Measurements from ENCODE around the gene EBPL.

The EBPL gene

DNA sequence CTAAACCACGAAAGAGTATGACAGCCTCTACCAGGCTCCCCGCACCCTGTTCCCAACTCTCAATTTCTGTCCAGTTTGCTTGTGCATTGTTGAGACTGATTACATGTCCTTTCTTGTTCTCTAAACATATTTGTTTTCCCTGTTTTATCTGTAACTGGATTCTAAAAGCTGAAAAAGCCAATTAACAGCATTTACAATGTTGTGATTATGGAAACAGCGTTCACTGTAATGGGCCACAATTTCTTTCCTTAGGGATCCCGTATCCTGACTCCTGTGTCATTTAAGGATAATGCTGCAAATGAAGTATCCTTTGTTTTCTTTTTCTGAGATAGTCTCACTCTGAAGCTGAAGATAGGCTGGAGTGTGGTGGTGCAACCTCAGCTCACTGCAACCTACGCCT, 20.5 kb downstream of the EBPL start:
- no peak for DNase-seq

DNA sequence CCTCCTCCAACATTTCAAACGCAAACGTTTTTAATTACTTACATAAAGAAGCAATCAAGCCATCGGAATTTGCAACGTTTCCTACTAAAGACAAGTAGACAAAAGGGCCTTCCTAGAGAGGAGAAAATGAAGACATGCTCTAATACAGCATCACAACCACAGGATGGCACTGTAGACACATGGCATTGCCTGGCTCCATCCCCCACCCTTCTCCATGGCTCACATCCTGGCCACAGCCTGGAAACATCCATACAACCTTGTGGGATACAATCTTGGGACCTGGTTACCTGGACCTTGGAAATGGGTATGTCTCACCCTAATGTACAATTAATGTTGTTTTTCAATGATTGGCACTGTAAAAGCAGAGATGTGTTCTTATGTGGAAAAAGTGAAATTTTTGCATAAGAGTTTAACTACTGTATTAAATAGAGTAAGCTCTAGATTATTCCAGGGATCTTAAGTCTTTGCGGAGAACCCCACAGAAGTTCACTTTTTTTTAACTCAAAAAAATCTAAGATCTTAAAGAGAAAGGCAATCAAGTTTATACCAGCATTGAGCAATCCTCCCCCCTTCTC, 21.5 kb downstream of the EBPL start:
- no peak for DNase-seq

DNA sequence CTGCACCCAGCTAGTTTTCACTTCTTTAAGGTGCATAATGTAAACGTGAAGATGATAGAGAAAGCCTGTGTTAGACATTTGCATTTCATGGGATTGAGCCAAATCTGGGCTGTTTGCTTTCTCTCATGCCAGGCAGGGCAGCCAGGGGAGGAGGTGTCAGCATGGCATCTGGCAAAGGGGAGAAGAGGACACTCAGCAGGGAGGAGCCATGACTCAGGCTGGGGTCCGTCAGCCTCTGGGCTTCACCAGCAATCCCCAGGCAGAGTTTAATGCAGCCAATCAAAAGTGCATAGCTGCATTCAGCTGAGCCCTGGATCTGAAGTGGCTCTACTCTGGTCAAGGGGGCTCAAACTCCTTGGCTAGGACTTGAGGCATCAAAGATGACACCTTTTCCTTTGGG, 23.5 kb downstream of the EBPL start:
- DNase-seq: no peak

DNA sequence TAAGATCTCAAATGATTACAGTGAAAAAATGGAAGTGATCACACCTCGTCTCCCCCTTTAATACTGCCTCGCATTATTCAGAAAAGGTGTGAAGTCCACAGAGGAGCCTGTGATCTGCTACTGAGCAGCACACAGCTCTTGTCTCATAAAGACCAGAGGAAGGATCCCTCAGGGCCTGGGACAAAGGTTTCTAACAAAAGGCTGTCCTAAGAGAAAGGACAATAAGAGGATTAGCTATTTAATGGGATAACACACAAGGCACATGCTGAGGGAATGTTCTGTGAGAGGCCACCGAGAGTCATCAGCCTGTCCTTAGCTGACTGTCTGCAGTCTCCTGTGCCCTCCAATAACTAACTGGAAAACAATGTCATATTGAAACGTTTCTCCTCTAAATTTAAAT, 26.7 kb downstream of the EBPL start:
- DNase-seq: no peak

DNA sequence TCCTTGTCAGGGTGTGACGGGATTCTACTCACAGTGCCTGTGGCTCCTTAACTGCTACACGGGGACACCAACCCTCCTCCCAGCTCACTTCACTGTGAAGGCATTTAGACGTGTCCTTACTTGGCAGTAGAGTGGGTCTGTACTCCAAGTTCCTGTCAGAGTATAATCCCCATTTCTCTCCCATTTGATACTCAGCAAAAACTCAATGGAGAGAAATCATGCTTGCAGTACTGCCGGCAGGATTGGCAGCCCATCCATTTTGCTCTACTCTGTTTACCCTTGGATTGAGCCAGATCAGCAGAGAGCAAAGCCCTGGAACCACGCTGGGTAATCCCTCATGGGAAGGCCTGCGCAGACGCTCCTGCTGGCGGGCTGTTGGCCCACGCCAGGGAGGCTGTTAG, 34.0 kb downstream of the EBPL start:
- DNase-seq: no peak

DNA sequence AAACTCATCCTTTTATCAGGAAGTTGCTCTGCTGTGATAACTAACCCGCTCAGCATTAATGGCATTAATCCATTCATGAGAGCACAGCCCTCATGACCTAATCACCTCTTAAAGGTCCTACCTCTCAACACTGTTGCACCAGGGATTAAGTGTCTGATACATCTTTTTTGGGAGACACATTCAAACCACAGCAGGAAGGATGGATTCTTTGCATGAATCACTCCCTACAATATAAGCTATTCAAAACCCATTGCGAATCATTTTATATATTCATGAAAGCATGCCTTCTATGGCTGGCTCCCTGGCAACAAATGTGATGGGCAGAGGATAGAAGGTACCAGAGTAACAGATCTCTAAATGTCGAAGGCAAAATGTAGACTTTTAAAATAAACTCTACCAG, 35.4 kb downstream of the EBPL start:
- DNase-seq: no peak

DNA sequence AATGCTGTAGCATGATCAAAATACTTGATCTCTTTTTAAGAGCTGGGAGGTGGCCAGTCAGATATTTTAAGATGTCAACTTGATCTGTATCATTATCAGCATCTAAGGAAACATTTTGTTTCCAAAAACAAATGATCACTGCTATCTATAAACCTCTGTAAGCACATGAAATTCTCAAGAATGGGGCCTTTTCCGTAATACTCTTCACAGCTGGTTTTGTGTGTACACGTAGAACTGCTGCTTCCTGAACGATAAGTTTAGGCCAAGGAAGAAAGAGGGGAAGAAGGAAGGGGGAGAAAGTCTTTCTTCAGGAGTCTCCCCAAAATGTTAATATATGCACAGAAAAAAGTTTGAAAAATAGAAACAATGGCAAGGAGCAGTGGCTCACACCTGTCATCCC, 37.3 kb downstream of the EBPL start:
- DNase-seq: no peak

DNA sequence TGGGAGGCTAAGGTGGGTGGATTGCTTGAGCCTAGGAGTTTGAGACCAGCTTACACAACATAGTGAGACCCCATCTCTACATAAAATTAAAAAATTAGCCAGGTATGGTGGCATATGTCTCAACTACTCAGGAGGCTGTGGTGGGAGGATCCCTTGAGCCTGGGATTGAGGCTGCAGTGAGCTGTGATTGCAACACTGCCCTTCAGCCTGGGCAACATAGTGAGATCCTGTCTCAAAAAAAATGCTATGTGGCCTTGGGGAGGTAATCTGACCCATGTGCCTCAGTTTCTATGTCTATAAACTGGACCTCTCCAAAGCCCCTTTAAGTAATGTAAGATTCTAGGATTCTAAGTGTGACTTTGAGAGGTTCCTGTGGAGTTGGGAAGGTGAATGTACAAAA, 37.8 kb downstream of the EBPL start:
- no peak for DNase-seq

DNA sequence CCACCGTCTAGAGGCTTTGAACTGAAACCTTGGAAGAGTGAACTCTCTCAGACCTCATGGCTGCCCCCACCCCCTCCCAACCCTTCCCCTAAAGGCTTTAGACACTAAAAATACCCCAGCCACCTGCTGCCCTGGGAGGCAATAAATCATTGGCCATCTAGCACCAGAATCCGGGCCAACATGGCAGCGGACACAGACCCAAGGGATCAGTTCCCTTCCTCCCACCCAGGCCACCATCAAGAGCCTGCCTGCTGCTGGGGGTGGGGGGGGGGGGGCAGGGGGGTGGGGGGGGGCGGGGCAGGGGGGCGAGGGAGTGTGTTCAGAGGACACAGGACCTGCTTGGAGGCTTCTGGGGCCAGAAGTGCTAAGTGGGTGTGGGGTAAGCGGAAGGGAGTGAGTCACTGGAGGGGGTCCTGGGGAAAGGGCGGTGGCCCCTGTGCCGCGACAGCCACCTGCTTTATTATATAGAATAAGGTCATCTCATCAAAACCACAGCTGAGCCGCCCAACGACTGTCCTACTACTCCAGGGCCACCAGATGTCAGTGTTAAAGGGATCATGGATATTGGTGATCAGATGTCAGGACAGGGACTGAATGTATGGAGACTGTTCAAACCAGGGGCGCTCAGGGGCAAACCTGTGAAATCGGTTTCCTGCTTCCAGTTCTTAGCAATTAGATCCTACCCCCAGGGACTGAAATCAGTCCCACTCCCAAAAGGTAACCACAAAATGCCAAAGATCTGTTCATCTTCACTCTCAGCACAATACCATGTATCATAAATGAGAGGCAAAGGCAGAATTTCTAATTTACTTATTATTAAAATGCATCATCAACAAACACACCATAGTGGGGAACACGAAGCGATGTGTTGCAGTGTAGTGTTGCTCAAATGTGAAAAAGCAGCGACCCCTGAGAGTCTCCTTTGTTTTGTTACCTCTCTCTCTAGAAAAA, 38.7 kb downstream of the EBPL start:
- DNase-seq: no peak

DNA sequence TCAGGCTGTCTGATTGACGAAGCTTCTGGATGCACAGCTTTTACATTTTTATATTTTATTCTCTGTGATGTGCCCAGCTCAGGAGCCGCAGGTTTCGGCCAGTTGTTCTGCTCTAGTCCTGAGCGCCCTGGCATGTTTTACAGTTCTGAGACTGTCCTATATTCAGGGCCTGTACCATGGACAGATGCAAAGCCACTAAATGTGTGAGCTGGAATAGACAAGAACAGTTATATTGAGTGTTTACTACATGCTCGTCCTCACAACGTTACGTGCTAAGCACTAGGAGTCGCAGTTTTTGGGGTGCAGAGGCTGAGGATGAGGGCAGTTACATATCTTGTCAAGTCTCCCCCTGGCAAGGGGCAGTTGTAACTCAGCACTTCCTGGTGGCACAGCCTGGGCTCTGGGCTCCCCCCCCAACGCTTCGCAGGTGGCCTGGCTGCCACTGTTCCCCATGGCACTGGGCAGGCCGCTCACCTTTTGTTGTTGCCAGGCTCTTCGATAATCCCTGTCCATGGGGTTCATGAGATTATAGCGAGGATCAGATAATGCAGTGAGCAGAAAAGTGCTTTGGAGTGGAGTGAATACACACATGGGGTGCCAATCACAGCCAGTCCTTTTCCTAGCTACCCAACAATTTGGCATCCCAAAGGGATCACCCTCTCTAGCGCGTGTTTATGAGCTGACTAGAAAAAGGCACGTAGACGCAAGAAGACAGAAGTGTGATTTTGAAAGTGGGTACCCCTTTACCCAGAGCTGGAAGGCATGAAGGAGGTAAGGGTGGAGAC, 39.5 kb downstream of the EBPL start:
- no peak for DNase-seq

DNA sequence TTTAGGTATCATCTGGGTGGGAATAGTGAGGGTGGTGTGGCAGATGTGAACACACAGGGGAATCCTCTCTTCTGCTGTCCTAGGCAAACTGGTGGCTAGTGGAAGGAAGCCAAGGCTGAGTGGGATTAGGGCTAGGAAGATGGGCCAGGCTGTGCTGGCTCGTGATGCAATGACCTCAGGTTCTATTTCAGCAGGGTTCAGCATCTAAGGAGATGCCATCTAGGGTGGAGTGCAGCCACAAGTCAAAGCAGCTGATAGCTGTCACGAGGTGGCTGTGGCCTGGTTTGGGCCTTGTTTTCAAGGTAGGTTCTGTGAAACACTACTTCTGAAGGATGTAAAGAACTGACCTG, 41.3 kb downstream of the EBPL start:
- DNase-seq: no peak

DNA sequence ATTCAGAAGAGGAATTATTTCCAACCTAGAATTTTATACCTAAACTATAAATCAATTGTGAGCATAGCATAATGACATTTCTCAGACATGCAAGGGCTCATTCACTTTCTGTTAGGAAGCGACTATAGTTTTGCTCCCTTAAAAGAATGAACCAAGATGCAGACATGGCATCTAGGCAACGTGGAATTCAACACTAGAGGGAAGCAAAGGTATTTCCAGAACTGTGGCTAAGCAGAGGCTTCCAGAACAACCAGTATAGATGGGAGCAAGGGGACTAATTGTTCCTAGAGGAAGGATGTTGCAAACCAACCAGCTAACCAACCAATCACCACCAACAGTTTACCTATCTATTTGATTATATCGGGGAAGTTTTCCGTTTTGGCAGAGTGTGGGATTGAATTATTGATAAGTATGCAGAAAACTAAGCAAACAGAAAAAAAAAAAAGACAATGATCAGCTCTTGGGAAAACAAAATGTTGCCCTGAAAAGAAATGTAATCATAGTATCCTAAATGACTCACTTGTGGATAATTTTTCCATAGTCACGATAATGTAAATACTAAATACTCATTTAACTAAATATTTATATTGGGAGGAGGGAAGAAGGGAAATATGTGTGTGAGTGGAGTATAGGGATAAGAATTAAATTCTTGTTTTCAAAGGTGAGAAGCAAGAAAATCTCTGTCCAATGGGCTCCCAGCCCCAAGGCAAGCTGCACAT, 41.9 kb downstream of the EBPL start:
- no peak for DNase-seq

DNA sequence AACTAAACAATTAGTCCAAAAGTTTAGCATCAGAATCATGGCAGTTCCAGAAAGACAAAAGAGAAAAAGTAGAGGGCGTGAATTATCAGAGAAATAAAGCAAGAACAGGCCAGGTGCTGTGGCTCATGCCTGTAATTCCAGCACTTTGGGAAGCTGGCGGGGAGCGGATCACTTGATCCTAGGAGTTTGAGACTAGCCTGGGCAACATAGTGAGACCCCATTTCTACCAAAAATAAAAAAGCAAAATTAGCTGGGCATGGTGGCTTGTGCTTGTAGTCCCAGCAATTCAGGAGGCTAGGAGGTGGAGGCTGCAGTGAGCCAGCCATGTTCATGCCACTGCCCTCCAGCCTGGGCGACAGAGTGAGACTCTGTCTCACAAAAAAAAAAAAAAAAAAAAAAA, 44.6 kb downstream of the EBPL start:
- no peak for DNase-seq

DNA sequence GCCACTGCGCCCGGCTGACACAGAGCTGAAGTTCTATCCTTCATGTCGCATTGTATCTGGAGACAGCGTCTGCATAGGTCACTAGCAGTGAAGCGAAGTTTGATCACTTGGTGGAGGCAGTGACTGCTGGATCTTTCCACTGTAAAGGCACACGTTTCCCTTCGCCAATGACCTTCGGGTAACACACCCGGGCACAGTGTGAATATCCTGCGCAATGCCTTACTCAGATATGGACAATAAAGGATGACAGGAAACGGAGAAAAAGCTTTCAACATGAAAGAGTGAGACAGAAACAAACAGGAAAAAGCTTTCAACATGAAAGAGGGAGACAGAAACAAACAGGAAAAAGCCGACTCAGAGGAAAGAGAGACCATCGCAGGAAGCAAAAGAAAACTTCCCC, 45.8 kb downstream of the EBPL start:
- DNase-seq: no peak

DNA sequence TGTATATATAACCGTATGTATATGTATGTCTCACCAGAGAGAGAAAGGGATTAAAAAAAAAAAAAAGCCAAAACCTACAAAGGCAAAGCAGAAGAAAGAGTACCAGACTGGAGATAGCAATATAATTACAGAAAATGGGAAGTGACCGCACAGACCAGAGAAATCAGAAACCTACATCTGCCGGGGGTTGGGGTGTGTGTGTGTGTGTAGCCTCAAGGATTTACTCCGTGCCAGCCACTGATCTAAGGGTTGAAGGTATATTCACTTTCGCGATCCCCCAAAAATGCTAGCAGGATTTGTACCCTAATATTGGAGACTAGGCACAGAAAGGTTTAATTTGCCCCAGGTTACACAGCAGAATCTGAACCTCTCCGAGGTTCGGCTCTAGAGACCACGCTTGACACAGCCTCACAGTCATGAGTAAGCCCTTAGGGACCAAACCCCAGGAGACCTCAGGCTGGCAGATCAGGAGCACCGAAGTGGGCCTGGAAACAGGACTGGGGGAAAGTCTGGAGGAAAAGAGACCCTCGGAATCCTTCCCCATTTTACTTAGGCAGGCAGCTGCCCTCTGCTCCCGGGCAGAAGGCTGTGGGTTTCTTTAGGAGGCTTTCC, 48.1 kb downstream of the EBPL start:
- DNase-seq: no peak

DNA sequence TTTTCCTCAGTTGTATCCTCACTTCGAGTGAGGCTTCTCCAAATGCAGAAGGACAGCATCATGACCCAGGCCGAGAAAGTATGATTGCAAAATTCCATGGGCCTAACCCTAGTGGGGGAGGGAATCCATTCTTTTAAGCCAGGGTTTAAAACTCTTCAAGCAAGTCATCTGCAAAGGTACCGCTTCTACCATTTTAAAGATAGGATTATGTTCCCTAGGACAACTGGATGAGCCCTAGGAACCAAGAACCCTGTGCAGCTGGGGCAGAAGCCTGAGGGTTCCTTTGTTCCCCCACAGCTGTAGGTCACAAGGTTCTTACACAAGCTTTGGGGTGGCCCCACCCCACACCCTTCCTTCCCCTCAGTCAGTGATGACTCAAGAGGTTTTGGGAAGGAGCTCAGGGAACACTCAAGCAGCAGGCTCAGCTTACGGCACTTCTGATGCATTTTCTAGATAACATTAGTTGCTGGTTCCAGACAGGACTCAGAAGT, 49.4 kb downstream of the EBPL start:
- DNase-seq: no peak

DNA sequence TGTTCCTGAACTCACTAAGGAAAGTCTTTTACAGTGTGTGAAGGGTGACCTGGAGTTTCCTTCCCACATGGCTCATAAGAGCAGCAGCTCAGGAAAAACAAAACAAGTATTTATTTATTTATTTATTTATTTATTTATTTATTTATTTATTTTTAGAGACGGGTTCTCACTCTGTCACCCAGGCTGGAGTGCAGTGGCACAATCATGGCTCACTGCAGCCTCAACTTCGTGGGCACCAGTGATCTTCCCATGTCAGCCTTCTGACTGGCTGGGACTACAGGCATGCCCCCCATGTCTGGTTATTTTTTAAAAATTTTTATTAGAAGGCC, 52.6 kb downstream of the EBPL start:
- DNase-seq: no peak

DNA sequence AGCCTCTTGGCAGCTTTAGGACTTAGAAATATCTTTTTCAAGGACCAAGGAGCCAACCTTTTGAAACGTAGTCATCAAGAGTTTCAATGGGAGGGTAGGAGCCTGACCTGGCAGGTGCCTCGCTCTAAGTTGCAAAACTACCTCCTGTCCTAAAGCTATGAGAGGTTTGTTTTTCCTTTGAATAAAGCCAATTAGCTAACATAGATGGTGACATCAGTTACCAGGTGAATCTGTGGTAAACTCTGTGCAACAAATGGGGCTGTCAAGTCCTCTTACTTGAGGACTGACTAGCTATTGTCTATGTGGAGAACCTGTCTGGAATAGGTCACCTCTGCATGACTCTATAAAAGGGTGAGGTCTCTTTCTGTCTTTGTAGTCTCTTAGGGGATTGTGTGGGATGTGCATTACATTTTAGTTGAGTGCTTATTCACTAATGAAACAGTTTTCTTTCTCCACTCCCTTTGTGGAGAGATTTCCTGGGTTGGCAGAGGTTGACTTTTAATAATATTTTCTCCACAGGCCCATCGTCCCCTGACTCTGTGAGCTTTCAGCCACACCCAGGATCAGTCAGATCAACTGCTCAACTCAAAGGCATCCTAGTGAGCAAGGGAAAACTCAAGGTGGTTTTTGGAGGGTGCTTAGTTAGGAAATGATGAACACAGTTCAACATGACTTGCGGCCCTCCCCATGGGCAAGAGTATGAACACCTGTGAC, 53.1 kb downstream of the EBPL start:
- DNase-seq: no peak

DNA sequence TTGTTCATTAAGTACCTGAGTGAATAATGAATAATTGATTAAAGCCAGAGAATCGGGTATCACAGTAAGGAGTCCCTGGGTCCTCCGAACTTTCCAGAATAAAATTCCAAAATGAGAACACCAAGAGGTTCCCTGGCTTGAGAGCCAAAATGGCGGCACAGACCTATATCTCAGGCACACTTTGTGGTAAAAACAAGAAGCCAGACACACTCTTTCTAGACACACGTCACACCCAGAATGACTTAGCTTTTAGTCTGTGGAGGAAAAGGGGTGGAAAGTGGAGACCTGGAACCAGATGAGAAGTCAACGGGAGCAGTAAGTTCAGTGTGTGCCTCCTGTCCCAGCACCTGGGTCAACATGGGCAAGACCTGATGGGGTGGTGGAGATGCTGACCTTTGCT, 54.6 kb downstream of the EBPL start:
- DNase-seq: no peak

DNA sequence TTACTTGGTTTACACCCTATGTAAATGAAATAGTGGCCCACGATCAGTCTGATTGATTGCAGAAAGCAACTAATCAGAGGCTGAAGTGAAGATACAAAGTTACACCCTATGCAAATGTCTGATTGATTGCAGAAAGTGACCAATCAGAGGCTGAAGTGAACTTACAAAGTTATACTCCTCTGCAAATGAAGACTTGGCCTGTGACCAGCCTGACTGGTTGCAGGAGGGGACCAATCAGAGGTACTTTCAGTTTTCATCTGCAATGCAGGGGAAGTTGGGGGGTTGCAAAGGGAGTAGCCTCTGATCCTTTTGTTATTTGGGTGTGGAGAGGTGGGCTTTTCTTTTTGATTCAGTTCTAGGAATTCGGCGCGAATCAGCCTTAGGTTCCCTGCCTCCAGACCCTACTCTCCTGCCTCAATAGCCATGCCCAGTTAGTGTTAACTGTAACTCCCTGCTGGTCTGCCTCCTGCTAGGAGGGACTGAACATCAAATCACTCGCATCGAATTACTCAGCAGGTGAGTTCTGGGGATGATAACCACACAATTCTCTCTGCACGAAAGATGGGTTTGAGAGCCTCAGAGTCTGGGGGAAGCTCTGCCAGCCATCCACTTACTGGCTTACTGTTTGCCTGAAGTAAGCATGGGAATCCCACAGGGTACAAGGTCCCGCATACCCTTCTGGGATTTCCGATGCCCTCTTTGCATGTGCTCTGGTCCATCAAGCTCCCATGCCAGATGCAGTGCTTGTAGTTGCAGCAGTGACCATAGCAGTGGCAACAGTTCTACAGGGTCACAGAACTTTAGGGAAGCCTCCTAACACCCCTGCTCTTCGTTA, 55.5 kb downstream of the EBPL start:
- peak; percentile 61 for DNase-seq

DNA sequence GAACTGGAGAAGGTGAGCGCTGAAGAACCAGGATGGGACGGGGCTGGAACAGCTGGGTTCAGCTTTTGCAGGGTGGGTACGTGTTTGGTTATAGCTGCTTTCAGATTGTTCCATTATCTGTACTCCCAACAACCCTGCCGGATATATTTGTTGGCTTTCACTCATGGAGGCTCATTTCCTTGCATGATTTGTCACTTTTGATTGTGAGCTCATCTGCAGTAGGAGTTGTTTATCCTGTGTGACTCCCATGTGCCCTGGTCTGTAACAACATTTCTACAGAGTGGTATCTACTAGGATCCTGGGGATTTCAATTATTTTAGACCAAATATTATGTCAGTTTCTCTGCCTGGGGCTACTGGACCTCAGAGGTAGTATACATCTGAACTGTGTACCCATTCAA, 57.6 kb downstream of the EBPL start:
- no peak for DNase-seq

All from activated CD8-positive, alpha-beta memory T cell treated with anti-CD3 and anti-CD28 coated beads for 24 hours (primary cell).